ENCODE data around the gene MIS12.

GRCh38 chr17:5492970-5493369 lies 6.6 kb downstream of the MIS12 start:
- TF ChIP-seq REST (IDR thresholded peaks at IDR 0.05; ENCODE audit: borderline replicate concordance) (no peak), REST (CRISPR knock-in tag; IDR thresholded peaks at IDR 0.05; ENCODE audit: low read depth) (no peak), EZH2 (IDR thresholded peaks at IDR 0.05; ENCODE audit: borderline replicate concordance, low read depth, low read length) (no peak), SMAD3 (CRISPR knock-in tag; conservative IDR thresholded peaks at IDR 0.05) (no peak), NR3C1 (CRISPR knock-in tag; IDR thresholded peaks at IDR 0.05) (no peak), SMC3 (conservative IDR thresholded peaks at IDR 0.05; ENCODE audit: insufficient read depth, low read depth, low read length) (no peak), TCF7 (IDR thresholded peaks at IDR 0.05; ENCODE audit: borderline replicate concordance) (no peak), POLR2AphosphoS5 (IDR thresholded peaks at IDR 0.05; ENCODE audit: control insufficient read depth, insufficient read depth, low read depth, low read length) (no peak), C11orf30 (IDR thresholded peaks at IDR 0.05; ENCODE audit: low read depth) (no peak), SMAD4 (CRISPR knock-in tag; conservative IDR thresholded peaks at IDR 0.05) (no peak), CTCF (IDR thresholded peaks at IDR 0.05 in 2 of 3, conservative IDR thresholded peaks at IDR 0.05 in 1 of 3; ENCODE audit: insufficient read depth in 2 of 3, low read depth in 1 of 3, low read length in 3 of 3) (no peak), MYC (IDR thresholded peaks at IDR 0.05; ENCODE audit: low read depth, low read length) (no peak), MYC (CRISPR knock-in tag; IDR thresholded peaks at IDR 0.05; ENCODE audit: borderline replicate concordance, low read depth) (no peak), EHMT2 (IDR thresholded peaks at IDR 0.05) (no peak)

Data from K562 (cell line).